ENCODE measurements around the gene LRTM2.

The LRTM2 gene

GRCh38 chr12:1820191-1820895, at the start of gene LRTM2:
Gene LRTM2 (plus strand): TSS chr12:1820565. CDS start chr12:1828149, 7,584 bp downstream.
- DNase-seq: peak in 17 of 56 donors; percentile 20 to 64 (median 38)

- peak in 6 of 56 donors; percentile 11 to 47 (median 27) for DNase-seq
Observed at GRCh38 chr12:1773937-1774655, 46.3 kb upstream of the LRTM2 start.

GRCh38 chr12:1776170-1776921, 44.0 kb upstream of the LRTM2 start:
- no peak for DNase-seq

GRCh38 chr12:1777798-1778197, 42.6 kb upstream of the LRTM2 start:
- no peak for DNase-seq

- no peak for DNase-seq
Observed at GRCh38 chr12:1778911-1779310, 41.5 kb upstream of the LRTM2 start.

- peak in 5 of 56 donors; percentile 14 to 43 (median 30) for DNase-seq
Observed at GRCh38 chr12:1779783-1780182, 40.6 kb upstream of the LRTM2 start.

- no peak for DNase-seq
Observed at GRCh38 chr12:1781772-1782171, 38.6 kb upstream of the LRTM2 start.

- DNase-seq: no peak
Observed at GRCh38 chr12:1782215-1782614, 38.1 kb upstream of the LRTM2 start.

- DNase-seq: no peak
Observed at GRCh38 chr12:1787714-1788113, 32.7 kb upstream of the LRTM2 start.

GRCh38 chr12:1790444-1790843, 29.9 kb upstream of the LRTM2 start:
- peak in 2 of 56 donors; percentile 18 to 24 for DNase-seq

GRCh38 chr12:1791104-1791841, 29.1 kb upstream of the LRTM2 start:
- peak in 35 of 56 donors; percentile 16 to 86 (median 48) for DNase-seq

GRCh38 chr12:1792406-1792805, 28.0 kb upstream of the LRTM2 start:
- DNase-seq: no peak

- no peak for DNase-seq
Observed at GRCh38 chr12:1793426-1794210, 26.7 kb upstream of the LRTM2 start.

- DNase-seq: no peak
Observed at GRCh38 chr12:1794440-1795090, 25.8 kb upstream of the LRTM2 start.

- DNase-seq: peak in 9 of 56 donors; percentile 41 to 65 (median 54)
Observed at GRCh38 chr12:1795221-1795784, 25.1 kb upstream of the LRTM2 start.

- peak in 55 of 56 donors; percentile 47 to 92 (median 84) for DNase-seq
Observed at GRCh38 chr12:1795785-1796514, 24.4 kb upstream of the LRTM2 start.

- no peak for DNase-seq
Observed at GRCh38 chr12:1796515-1797010, 23.8 kb upstream of the LRTM2 start.
